Keratinocyte (primary cell): ENCODE results near the gene PIP5K1A. TPM values are rescaled to one million over a fixed set of nuclear protein-coding genes. Genes with fewer than 3 reads are reported as not detected.

Experiments used
- DNase-seq: peaks from one replicate; pipeline ENCODE4 v3.0.0-alpha.2; 2011; ENCODE audit warnings: low read depth, missing footprints, low spot score
- FAIRE-seq: peaks from 2 replicates; lab custom pipeline; 2011; peaks lifted over from hg19 to GRCh38; lab: Jason Lieb, UNC
- H2AFZ ChIP-seq: 2 replicates; pipeline ENCODE4 v1.6.0; 2012; ENCODE audit warnings: low read length, control low read depth, inconsistent platforms; ENCODE audit not compliant: control insufficient read depth
- H3K27ac ChIP-seq: 2 replicates; pipeline ENCODE4 v1.5.1; 2011; ENCODE audit warnings: low read length; ENCODE audit not compliant: control insufficient read depth, insufficient read depth
- H3K27me3 ChIP-seq: 3 replicates; pipeline ENCODE4 v1.6.0; 2011; ENCODE audit warnings: low read length; ENCODE audit not compliant: control insufficient read depth, insufficient read depth; ENCODE audit errors: extremely low read depth
- H3K36me3 ChIP-seq, 2 experiments: 2 replicates in 1 of 2; 3 replicates in 1 of 2; pipeline ENCODE4 v1.5.1; 2011; ENCODE audit warnings: low read length in 2 of 2, mild to moderate bottlenecking in 1 of 2; ENCODE audit not compliant: control insufficient read depth in 2 of 2, insufficient read depth in 2 of 2; ENCODE audit errors: extremely low read depth in 1 of 2
- H3K4me1 ChIP-seq: 3 replicates; pipeline ENCODE4 v1.5.1; 2011; ENCODE audit warnings: low read length; ENCODE audit not compliant: control insufficient read depth, insufficient read depth; ENCODE audit errors: extremely low read depth
- H3K4me2 ChIP-seq: 3 replicates; pipeline ENCODE4 v1.6.0; 2011; ENCODE audit warnings: low read depth, low read length; ENCODE audit not compliant: control insufficient read depth, insufficient read depth; ENCODE audit errors: extremely low read depth
- H3K4me3 ChIP-seq, 3 experiments: fragments of 200-600 bp in 1 of 3; sonication (generic) in 1 of 3; 2 replicates in 2 of 3; 3 replicates in 1 of 3; pipeline ENCODE4 v1.5.1; 2011 to 2016; ENCODE audit warnings: low read length in 3 of 3, mild to moderate bottlenecking in 3 of 3, control low read depth in 2 of 3, inconsistent platforms in 1 of 3, low read depth in 1 of 3, mixed read lengths in 1 of 3, mixed run types in 1 of 3, moderate library complexity in 1 of 3; ENCODE audit not compliant: control insufficient read depth in 2 of 3, insufficient read depth in 2 of 3; ENCODE audit errors: extremely low read depth in 1 of 3
- H3K79me2 ChIP-seq: 2 replicates; pipeline ENCODE4 v1.6.0; 2012; ENCODE audit warnings: low read length; ENCODE audit not compliant: control insufficient read depth, insufficient read depth
- H3K9ac ChIP-seq: 3 replicates; pipeline ENCODE4 v1.6.0; 2011; ENCODE audit warnings: low read length; ENCODE audit not compliant: control insufficient read depth, insufficient read depth; ENCODE audit errors: extremely low read depth
- H3K9me1 ChIP-seq: 3 replicates; pipeline ENCODE4 v1.6.0; 2011; ENCODE audit warnings: low read length; ENCODE audit not compliant: control insufficient read depth, insufficient read depth; ENCODE audit errors: extremely low read depth
- H3K9me3 ChIP-seq: 2 replicates; pipeline ENCODE4 v1.5.1; 2012; ENCODE audit warnings: low read depth, low read length; ENCODE audit not compliant: control insufficient read depth
- H4K20me1 ChIP-seq: 3 replicates; pipeline ENCODE4 v1.6.0; 2011; ENCODE audit warnings: low read length; ENCODE audit not compliant: control insufficient read depth, insufficient read depth; ENCODE audit errors: extremely low read depth
- CTCF ChIP-seq, 3 experiments: IDR thresholded peaks in 1 of 3; conservative IDR thresholded peaks in 1 of 3; optimal IDR thresholded peaks in 1 of 3; 2 replicates in 2 of 3; 3 replicates in 1 of 3; pipeline versions ENCODE3 to v1.5.1; 2011; ENCODE audit warnings: low read length in 3 of 3, mild to moderate bottlenecking in 3 of 3, moderate library complexity in 2 of 3, control low read depth in 1 of 3, inconsistent platforms in 1 of 3; ENCODE audit not compliant: insufficient read depth in 2 of 3; ENCODE audit errors: extremely low read depth in 1 of 3
- EZH2 ChIP-seq: IDR thresholded peaks from one replicate; pipeline ENCODE4 v1.6.1; 2012; ENCODE audit warnings: inconsistent platforms, mild to moderate bottlenecking, low read length, moderate library complexity
- dilution Hi-C: fragments of 300-500 bp; cut with MboI; formaldehyde crosslinking; loops from one replicate; pipeline ENCODE4 v1.7.0; 2020; ENCODE audit warnings: low sequenced_read_pairs; ENCODE audit not compliant: extremely low pct_ligation_motif_present
- polyA plus RNA-seq, 5 experiments: library from polyadenylated mRNA; depleted of rRNA in 3 of 5; stranded (reverse) in 3 of 5; stranded (forward) in 1 of 5; unstranded in 1 of 5; fragments of >200 nt; gene quantifications; 1 replicate in 1 of 5; 2 replicates in 3 of 5; 3 replicates in 1 of 5; pipeline versions ENCODE4 v1.2.1 to v1.2.3, GENCODE V29; 2011 to 2012; ENCODE audit warnings: missing spikeins in 2 of 5, low read depth in 1 of 5, low replicate concordance in 1 of 5

PIP5K1A gene
- polyA plus RNA-seq, 1 donor (not counting 4 experiments of a cell fraction or from before 2014, with no cell fraction given), result 124 TPM

- Histone ChIP-seq H3K36me3 (peaks cover 27 to 52% of the 10 kb centered on the region in 2 experiments), H3K4me1 (no peaks in the 10 kb centered on the region), H3K9me1 (no peaks in the 10 kb centered on the region), H3K79me2 (peaks cover 8% of the 10 kb centered on the region), H3K4me2 (no peak overlapping the region), H2AFZ (no peak overlapping the region), H3K9ac (no peak overlapping the region), H3K4me3 (no peak overlapping the region), H4K20me1 (no peaks in the 10 kb centered on the region), H3K27me3 (no peaks in the 10 kb centered on the region), H3K9me3 (no peaks in the 10 kb centered on the region), H3K27ac (no peak overlapping the region)
- DNase-seq (no peak), FAIRE-seq (no peak)
- dilution Hi-C loops, result no loop called here
- TF ChIP-seq CTCF (optimal IDR thresholded peaks at IDR 0.05 in 1 of 3, IDR thresholded peaks at IDR 0.05 in 1 of 3, conservative IDR thresholded peaks at IDR 0.05 in 1 of 3; ENCODE audit: extremely low read depth in 1 of 3, insufficient read depth in 2 of 3, low read length in 3 of 3), result no peak
Measured at GRCh38 chr1:151289991-151290708, 91.8 kb downstream of the PIP5K1A start.

GRCh38 chr1:151290709-151291303 is 92.5 kb downstream of the PIP5K1A start:
- Histone ChIP-seq H3K27ac (no peak overlapping the region), H2AFZ (no peak overlapping the region), H3K36me3 (peaks cover 27 to 54% of the 10 kb centered on the region in 2 experiments), H3K9me1 (no peaks in the 10 kb centered on the region), H3K79me2 (peaks cover 8% of the 10 kb centered on the region), H3K9me3 (no peaks in the 10 kb centered on the region), H3K27me3 (no peaks in the 10 kb centered on the region), H3K4me1 (no peaks in the 10 kb centered on the region), H3K4me3 (no peak overlapping the region), H3K4me2 (no peak overlapping the region), H3K9ac (no peak overlapping the region), H4K20me1 (no peaks in the 10 kb centered on the region)
- dilution Hi-C loops, result no loop called here
- FAIRE-seq (no peak), DNase-seq (no peak)
- TF ChIP-seq CTCF (optimal IDR thresholded peaks at IDR 0.05 in 1 of 3, IDR thresholded peaks at IDR 0.05 in 1 of 3, conservative IDR thresholded peaks at IDR 0.05 in 1 of 3; ENCODE audit: extremely low read depth in 1 of 3, insufficient read depth in 2 of 3, low read length in 3 of 3) (no peak), EZH2 (no peak)
